SKM-1 (cell line): ENCODE measurements around the gene BRD1.

Source experiments
- DNase-seq: peaks from one replicate; lab custom pipeline; 2025; ENCODE audit not compliant: unreplicated experiment; lab: John Stamatoyannopoulos, UW

BRD1 gene

GRCh38 chr22:49803737-49804375 lies 23.8 kb downstream of the BRD1 start:
- no peak for DNase-seq

- no peak for DNase-seq
Measured at GRCh38 chr22:49803134-49803533, 24.5 kb downstream of the BRD1 start.

- DNase-seq, result no peak
Measured at GRCh38 chr22:49801391-49802060, 26.1 kb downstream of the BRD1 start.

GRCh38 chr22:49800408-49801238 lies 27.1 kb downstream of the BRD1 start:
- no peak for DNase-seq

- no peak for DNase-seq
Measured at GRCh38 chr22:49799431-49800075, 28.1 kb downstream of the BRD1 start.

GRCh38 chr22:49798486-49799151 lies 29.1 kb downstream of the BRD1 start:
- DNase-seq, result no peak

- no peak for DNase-seq
Measured at GRCh38 chr22:49797706-49798105, 30.0 kb downstream of the BRD1 start.

- DNase-seq, result no peak
Measured at GRCh38 chr22:49796596-49797270, 30.9 kb downstream of the BRD1 start.

- no peak for DNase-seq
Measured at GRCh38 chr22:49795521-49795920, 32.2 kb downstream of the BRD1 start.

GRCh38 chr22:49793871-49794270 lies 33.8 kb downstream of the BRD1 start:
- DNase-seq, result no peak

GRCh38 chr22:49793296-49793695 lies 34.4 kb downstream of the BRD1 start:
- DNase-seq, result no peak

- no peak for DNase-seq
Measured at GRCh38 chr22:49792107-49792506, 35.6 kb downstream of the BRD1 start.

GRCh38 chr22:49791682-49792081 lies 36.0 kb downstream of the BRD1 start:
- DNase-seq, result no peak

GRCh38 chr22:49790912-49791311 lies 36.8 kb downstream of the BRD1 start:
- DNase-seq, result no peak

- peak; percentile 88 for DNase-seq
Measured at GRCh38 chr22:49789289-49790141, 38.2 kb downstream of the BRD1 start.

GRCh38 chr22:49788504-49788903 lies 39.2 kb downstream of the BRD1 start:
- no peak for DNase-seq

- DNase-seq, result no peak
Measured at GRCh38 chr22:49787861-49788260, 39.8 kb downstream of the BRD1 start.

- DNase-seq, result no peak
Measured at GRCh38 chr22:49786976-49787706, 40.5 kb downstream of the BRD1 start.
